Neural cell (in vitro differentiated cells): ENCODE results near the gene TENM3. TPM values are rescaled to one million over a fixed set of nuclear protein-coding genes. Genes with fewer than 3 reads are reported as not detected.

Experiments used
- H2AFZ ChIP-seq: fragments of 200-600, 300-800 bp; sonication (generic), shearing (Covaris generic); 2 replicates; pipeline ENCODE4 v1.6.0; 2014; ENCODE audit warnings: low read depth, mild to moderate bottlenecking, antibody characterized with exemption, low read length, moderate library complexity
- H3F3A ChIP-seq: fragments of 200-600 bp; shearing (Covaris generic); 2 replicates; pipeline ENCODE4 v1.6.1; 2016; ENCODE audit warnings: mild to moderate bottlenecking, moderate library complexity, mixed read lengths, antibody characterized with exemption, low read length; ENCODE audit not compliant: insufficient read depth, poor library complexity, severe bottlenecking
- H3K27ac ChIP-seq: fragments of 200-600, 300-800 bp; sonication (generic), shearing (Covaris generic); 2 replicates; pipeline ENCODE4 v1.5.1; 2014; ENCODE audit warnings: mild to moderate bottlenecking, low read length, moderate library complexity
- H3K27me3 ChIP-seq: fragments of 300-800, 200-600 bp; sonication (generic), shearing (Covaris generic); 2 replicates; pipeline ENCODE4 v1.6.0; 2014; ENCODE audit warnings: mild to moderate bottlenecking, low read depth, low read length, moderate library complexity; ENCODE audit not compliant: insufficient read depth
- H3K36me3 ChIP-seq: fragments of 300-800, 200-600 bp; sonication (generic), shearing (Covaris generic); 2 replicates; pipeline ENCODE4 v1.5.1; 2014; ENCODE audit warnings: mild to moderate bottlenecking, antibody characterized with exemption, low read length, moderate library complexity; ENCODE audit not compliant: insufficient read depth
- H3K4me2 ChIP-seq: fragments of 300-800, 200-600 bp; sonication (generic), shearing (Covaris generic); 2 replicates; pipeline ENCODE4 v1.6.0; 2014; ENCODE audit warnings: mild to moderate bottlenecking, low read length
- H3K4me3 ChIP-seq: fragments of 300-800, 200-600 bp; sonication (generic), shearing (Covaris generic); 2 replicates; pipeline ENCODE4 v1.5.1; 2014; ENCODE audit warnings: mild to moderate bottlenecking, low read length, moderate library complexity
- H3K79me2 ChIP-seq: fragments of 200-600 bp; shearing (Covaris generic); replicated peaks from 2 replicates; pipeline ENCODE4 v1.6.0; 2014; ENCODE audit warnings: mild to moderate bottlenecking, low read length, moderate library complexity; ENCODE audit not compliant: insufficient read depth
- H3K9ac ChIP-seq: fragments of 300-800, 200-600 bp; sonication (generic), shearing (Covaris generic); 2 replicates; pipeline ENCODE4 v1.6.1; 2016; ENCODE audit warnings: mild to moderate bottlenecking, low read length, mixed read lengths
- H3K9me2 ChIP-seq: fragments of 200-600 bp; shearing (Covaris generic); 2 replicates; pipeline ENCODE4 v1.6.1; 2016; ENCODE audit warnings: mild to moderate bottlenecking, low read length, mixed read lengths; ENCODE audit not compliant: insufficient read depth
- H3K9me3 ChIP-seq: fragments of 200-600, 300-800 bp; sonication (generic), shearing (Covaris generic); 2 replicates; pipeline ENCODE4 v1.6.1; 2016; ENCODE audit warnings: mild to moderate bottlenecking, mixed run types, low read length, moderate library complexity, mixed read lengths
- H4K20me1 ChIP-seq: fragments of 200-600 bp; shearing (Covaris generic); 2 replicates; pipeline ENCODE4 v1.6.1; 2016; ENCODE audit warnings: mild to moderate bottlenecking, mixed run types; ENCODE audit not compliant: insufficient read depth
- EP300 ChIP-seq: fragments of 450-650 bp; conservative IDR thresholded peaks from 2 replicates; pipeline ENCODE4 v1.6.1; 2014; ENCODE audit warnings: antibody characterized with exemption, mild to moderate bottlenecking, moderate library complexity; ENCODE audit not compliant: poor library complexity, severe bottlenecking
- EZH2 ChIP-seq: fragments of 200-600, 300-800 bp; shearing (Covaris generic), sonication (generic); IDR thresholded peaks from 2 replicates; pipeline ENCODE4 v1.6.1; 2014; ENCODE audit warnings: antibody characterized with exemption, low read length, borderline replicate concordance, mild to moderate bottlenecking; ENCODE audit not compliant: insufficient read depth, poor library complexity, severe bottlenecking
- MXI1 ChIP-seq: fragments of 450-650 bp; conservative IDR thresholded peaks from 2 replicates; pipeline ENCODE4 v1.6.1; 2014; ENCODE audit warnings: antibody characterized with exemption, mild to moderate bottlenecking; ENCODE audit not compliant: poor library complexity, severe bottlenecking
- POLR2AphosphoS5 ChIP-seq: IDR thresholded peaks from 2 replicates; pipeline ENCODE4 v1.6.1; 2012
- RAD21 ChIP-seq: fragments of 450-650 bp; conservative IDR thresholded peaks from 2 replicates; pipeline ENCODE4 v1.6.1; 2014; ENCODE audit warnings: antibody characterized with exemption, mild to moderate bottlenecking, moderate library complexity
- SMC3 ChIP-seq: fragments of 450-650 bp; conservative IDR thresholded peaks from 2 replicates; pipeline ENCODE4 v1.6.1; 2014; ENCODE audit warnings: antibody characterized with exemption, mild to moderate bottlenecking, moderate library complexity; ENCODE audit not compliant: poor library complexity
- TAF1 ChIP-seq: IDR thresholded peaks from 2 replicates; pipeline ENCODE4 v1.6.1; 2012; ENCODE audit warnings: low read depth
- polyA plus RNA-seq: library from polyadenylated mRNA; depleted of rRNA; stranded (reverse); fragments of >200 nt; gene quantifications from 2 replicates; pipeline ENCODE4 v1.2.3, GENCODE V29; 2014
- TF ChIP-seq, protein P1 (sequence below): IDR thresholded peaks from 2 replicates; pipeline ENCODE4 v1.6.1; 2012; ENCODE audit warnings: borderline replicate concordance
- TF ChIP-seq, protein P2 (sequence below): fragments of 450-650 bp; IDR thresholded peaks from 2 replicates; pipeline ENCODE4 v1.5.1; 2014; ENCODE audit warnings: antibody characterized with exemption, mild to moderate bottlenecking, moderate library complexity; ENCODE audit not compliant: poor library complexity, severe bottlenecking

The TENM3 gene
- polyA plus RNA-seq, 1 donor from 2014 or later = 7.3 TPM

DNA sequence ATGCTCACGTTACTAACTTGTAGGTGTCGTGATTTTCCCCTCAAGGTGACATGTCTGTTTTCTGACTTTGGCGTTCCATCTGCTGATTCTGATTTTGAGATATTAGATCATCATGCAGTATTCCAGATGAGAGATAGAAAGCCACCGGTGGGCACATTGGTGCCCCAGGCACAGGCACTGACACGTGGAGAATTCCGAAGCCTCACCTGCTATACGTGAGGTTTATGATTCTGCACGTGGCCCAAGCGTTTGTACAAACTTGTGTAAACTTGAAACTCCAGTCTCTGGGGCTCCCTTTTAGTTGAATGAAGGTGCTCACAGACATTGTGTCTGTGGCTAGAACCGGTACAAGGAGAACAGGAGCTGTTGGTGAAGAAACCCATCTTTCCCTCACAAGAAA, 81.1 kb downstream of the TENM3 start:
- no peaks in the 10 kb centered on the region for H3K79me2 ChIP-seq
- H3K4me2 ChIP-seq = no peak overlapping the region
- no peak for TF ChIP-seq TAF1
- TF ChIP-seq, protein P1, sequence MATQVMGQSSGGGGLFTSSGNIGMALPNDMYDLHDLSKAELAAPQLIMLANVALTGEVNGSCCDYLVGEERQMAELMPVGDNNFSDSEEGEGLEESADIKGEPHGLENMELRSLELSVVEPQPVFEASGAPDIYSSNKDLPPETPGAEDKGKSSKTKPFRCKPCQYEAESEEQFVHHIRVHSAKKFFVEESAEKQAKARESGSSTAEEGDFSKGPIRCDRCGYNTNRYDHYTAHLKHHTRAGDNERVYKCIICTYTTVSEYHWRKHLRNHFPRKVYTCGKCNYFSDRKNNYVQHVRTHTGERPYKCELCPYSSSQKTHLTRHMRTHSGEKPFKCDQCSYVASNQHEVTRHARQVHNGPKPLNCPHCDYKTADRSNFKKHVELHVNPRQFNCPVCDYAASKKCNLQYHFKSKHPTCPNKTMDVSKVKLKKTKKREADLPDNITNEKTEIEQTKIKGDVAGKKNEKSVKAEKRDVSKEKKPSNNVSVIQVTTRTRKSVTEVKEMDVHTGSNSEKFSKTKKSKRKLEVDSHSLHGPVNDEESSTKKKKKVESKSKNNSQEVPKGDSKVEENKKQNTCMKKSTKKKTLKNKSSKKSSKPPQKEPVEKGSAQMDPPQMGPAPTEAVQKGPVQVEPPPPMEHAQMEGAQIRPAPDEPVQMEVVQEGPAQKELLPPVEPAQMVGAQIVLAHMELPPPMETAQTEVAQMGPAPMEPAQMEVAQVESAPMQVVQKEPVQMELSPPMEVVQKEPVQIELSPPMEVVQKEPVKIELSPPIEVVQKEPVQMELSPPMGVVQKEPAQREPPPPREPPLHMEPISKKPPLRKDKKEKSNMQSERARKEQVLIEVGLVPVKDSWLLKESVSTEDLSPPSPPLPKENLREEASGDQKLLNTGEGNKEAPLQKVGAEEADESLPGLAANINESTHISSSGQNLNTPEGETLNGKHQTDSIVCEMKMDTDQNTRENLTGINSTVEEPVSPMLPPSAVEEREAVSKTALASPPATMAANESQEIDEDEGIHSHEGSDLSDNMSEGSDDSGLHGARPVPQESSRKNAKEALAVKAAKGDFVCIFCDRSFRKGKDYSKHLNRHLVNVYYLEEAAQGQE = no peak
- no peak for TF ChIP-seq MXI1
- TF ChIP-seq, protein P2, sequence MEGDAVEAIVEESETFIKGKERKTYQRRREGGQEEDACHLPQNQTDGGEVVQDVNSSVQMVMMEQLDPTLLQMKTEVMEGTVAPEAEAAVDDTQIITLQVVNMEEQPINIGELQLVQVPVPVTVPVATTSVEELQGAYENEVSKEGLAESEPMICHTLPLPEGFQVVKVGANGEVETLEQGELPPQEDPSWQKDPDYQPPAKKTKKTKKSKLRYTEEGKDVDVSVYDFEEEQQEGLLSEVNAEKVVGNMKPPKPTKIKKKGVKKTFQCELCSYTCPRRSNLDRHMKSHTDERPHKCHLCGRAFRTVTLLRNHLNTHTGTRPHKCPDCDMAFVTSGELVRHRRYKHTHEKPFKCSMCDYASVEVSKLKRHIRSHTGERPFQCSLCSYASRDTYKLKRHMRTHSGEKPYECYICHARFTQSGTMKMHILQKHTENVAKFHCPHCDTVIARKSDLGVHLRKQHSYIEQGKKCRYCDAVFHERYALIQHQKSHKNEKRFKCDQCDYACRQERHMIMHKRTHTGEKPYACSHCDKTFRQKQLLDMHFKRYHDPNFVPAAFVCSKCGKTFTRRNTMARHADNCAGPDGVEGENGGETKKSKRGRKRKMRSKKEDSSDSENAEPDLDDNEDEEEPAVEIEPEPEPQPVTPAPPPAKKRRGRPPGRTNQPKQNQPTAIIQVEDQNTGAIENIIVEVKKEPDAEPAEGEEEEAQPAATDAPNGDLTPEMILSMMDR = no peak
- TF ChIP-seq EZH2 = no peak
- TF ChIP-seq SMC3 = no peak
- H3K27me3 ChIP-seq = no peaks in the 10 kb centered on the region
- no peak overlapping the region for H3K4me3 ChIP-seq
- H3K9me2 ChIP-seq = no peaks in the 10 kb centered on the region
- H3K36me3 ChIP-seq = no peaks in the 10 kb centered on the region
- no peak overlapping the region for H2AFZ ChIP-seq
- H3K9ac ChIP-seq = no peak overlapping the region
- H3K9me3 ChIP-seq = no peaks in the 10 kb centered on the region
- H4K20me1 ChIP-seq = no peaks in the 10 kb centered on the region
- no peaks in the 10 kb centered on the region for H3F3A ChIP-seq
- no peak overlapping the region for H3K27ac ChIP-seq

DNA sequence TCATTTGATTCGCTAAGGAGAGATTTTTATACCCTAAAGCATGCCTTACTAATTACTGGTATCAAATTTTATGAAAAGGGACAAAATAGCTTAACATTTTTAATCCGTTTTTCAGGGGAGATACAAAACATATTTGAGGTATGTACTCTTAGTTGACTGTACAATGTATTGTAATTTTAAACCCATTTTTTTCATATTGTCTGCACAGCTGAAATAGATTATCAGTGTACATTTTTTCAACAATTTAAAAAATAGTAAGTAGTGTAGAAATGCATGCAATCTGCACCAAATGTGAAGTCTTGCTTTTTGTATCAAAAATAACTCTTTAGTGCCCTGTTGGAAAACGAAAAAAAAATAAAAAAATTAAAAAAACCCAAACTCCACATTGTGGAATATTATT, 82.2 kb downstream of the TENM3 start:
- H3K4me3 ChIP-seq = no peak overlapping the region
- H3K9me3 ChIP-seq = no peaks in the 10 kb centered on the region
- H3K9me2 ChIP-seq = no peaks in the 10 kb centered on the region
- no peak overlapping the region for H3K27ac ChIP-seq
- no peak overlapping the region for H3K4me2 ChIP-seq
- TF ChIP-seq, protein P2 = no peak
- TF ChIP-seq EP300 = no peak
- TF ChIP-seq TAF1 = no peak
- no peak for TF ChIP-seq RAD21
- TF ChIP-seq MXI1 = no peak
- no peak for TF ChIP-seq EZH2
- TF ChIP-seq POLR2AphosphoS5 = no peak
- no peak for TF ChIP-seq SMC3
- TF ChIP-seq, protein P1 = no peak
- H2AFZ ChIP-seq = no peak overlapping the region
- H3K36me3 ChIP-seq = no peaks in the 10 kb centered on the region
- no peaks in the 10 kb centered on the region for H3K79me2 ChIP-seq
- H3K27me3 ChIP-seq = no peaks in the 10 kb centered on the region
- H3K9ac ChIP-seq = no peak overlapping the region
- no peaks in the 10 kb centered on the region for H4K20me1 ChIP-seq
- no peaks in the 10 kb centered on the region for H3F3A ChIP-seq
